ENCODE measurements around the gene PLEKHG4.

Gene PLEKHG4

DNA sequence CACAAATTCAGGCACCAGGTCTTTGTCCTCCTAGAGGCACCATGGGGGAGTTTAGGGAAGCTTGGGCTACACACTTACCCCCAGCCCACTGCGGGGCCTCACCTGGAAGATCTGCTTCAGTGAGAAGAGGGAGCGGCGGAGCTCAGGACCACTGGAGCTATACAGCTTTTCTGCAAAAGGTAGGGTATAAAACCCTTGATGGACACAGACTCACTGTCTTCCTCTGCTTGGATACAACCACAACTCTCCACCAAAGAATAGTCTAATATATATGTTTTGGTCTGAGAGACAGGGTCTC lies 41.1 kb upstream of the PLEKHG4 start:
- peaks cover 41 to 60% of the 10 kb centered on the region in 2 donors for H3K36me3 ChIP-seq (ENCODE audit: control insufficient read depth in 1 of 2, insufficient read depth in 2 of 2, low read length in 2 of 2)

DNA sequence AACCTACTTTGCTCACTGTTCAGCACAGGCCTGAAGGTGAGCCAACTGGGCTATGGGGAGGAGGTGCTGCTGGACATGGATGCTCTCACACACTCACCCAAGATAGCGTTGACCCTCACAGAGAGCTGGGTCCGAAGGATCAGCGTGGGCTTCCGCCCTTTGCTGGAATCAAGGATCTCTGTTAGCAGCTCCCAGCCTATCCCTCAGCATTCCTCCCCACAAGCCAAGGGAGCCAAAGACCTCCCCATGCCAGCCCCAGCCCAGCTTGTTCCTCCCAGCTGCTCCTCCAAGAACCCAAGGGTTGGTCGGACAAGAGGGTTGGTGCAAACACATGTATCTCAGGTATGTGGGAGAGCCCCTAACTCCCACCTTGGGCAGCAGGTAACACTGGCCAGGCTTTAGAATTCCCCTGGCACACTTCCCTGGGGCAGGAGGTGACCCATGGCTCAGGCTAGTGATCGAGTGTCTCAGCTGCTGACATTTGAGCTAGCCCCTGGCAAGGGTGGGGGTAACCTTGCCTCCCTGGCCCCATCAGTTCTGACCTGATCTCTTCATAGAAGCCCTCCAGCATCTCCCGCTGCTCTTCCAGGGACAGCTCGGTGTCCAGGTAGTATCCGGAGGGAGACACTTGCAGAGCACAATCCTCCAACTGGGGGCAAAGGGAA lies 40.4 kb upstream of the PLEKHG4 start:
- no peak overlapping the region for H3K4me3 ChIP-seq (ENCODE audit: low read depth in 1 of 2, low read length in 2 of 2)
- H3K36me3 ChIP-seq (ENCODE audit: control insufficient read depth in 1 of 2, insufficient read depth in 2 of 2, low read length in 2 of 2) = peaks cover 37 to 54% of the 10 kb centered on the region in 2 donors
- H3K4me1 ChIP-seq (ENCODE audit: control insufficient read depth in 1 of 2, insufficient read depth in 2 of 2, low read length in 2 of 2) = peaks cover 0 to 13% of the 10 kb centered on the region in 2 donors
- H3K9me3 ChIP-seq (ENCODE audit: control insufficient read depth in 1 of 2, low read length in 2 of 2) = no peaks in the 10 kb centered on the region
- H3K27me3 ChIP-seq (ENCODE audit: low read depth, low read length) = no peaks in the 10 kb centered on the region
- no peak overlapping the region for H3K27ac ChIP-seq (ENCODE audit: low read length)

More for the DNA sequence above, 41.1 kb upstream of the PLEKHG4 start:
- H3K4me3 ChIP-seq (ENCODE audit: low read depth in 1 of 2, low read length in 2 of 2) = no peak overlapping the region
- H3K4me1 ChIP-seq (ENCODE audit: control insufficient read depth in 1 of 2, insufficient read depth in 2 of 2, low read length in 2 of 2) = peaks cover 0 to 11% of the 10 kb centered on the region in 2 donors
- H3K27ac ChIP-seq (ENCODE audit: low read length) = no peak overlapping the region
- no peaks in the 10 kb centered on the region for H3K27me3 ChIP-seq (ENCODE audit: low read depth, low read length)
- H3K9me3 ChIP-seq (ENCODE audit: control insufficient read depth in 1 of 2, low read length in 2 of 2) = no peaks in the 10 kb centered on the region

DNA sequence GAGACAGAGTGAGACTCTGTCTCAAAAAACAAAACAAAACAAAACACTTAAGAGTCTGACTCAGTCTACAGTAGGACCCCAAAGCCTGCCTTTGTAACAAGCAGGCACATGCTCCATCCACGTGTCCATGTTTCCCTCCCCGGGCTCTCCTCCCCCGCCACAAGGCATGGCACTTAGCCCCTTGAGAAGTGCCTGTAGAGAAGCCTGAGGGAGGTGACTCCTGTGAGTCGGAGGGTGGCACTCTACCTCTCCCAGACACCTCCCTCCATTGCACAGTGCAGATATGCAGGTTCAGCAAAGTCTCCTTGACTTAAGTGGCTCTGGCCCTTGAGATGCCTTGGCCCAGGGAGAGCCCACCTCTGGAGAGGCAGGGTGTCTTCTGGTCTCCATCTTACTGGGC lies 38.8 kb upstream of the PLEKHG4 start:
- Histone ChIP-seq H3K4me1 (ENCODE audit: control insufficient read depth in 1 of 2, insufficient read depth in 2 of 2, low read length in 2 of 2) (peaks cover 9 to 24% of the 10 kb centered on the region in 2 donors), H3K36me3 (ENCODE audit: control insufficient read depth in 1 of 2, insufficient read depth in 2 of 2, low read length in 2 of 2) (peaks cover 35 to 46% of the 10 kb centered on the region in 2 donors), H3K4me3 (ENCODE audit: low read depth in 1 of 2, low read length in 2 of 2) (no peak overlapping the region), H3K27ac (ENCODE audit: low read length) (peak overlapping the region; percentile 2), H3K27me3 (ENCODE audit: low read depth, low read length) (no peaks in the 10 kb centered on the region), H3K9me3 (ENCODE audit: control insufficient read depth in 1 of 2, low read length in 2 of 2) (no peaks in the 10 kb centered on the region)

DNA sequence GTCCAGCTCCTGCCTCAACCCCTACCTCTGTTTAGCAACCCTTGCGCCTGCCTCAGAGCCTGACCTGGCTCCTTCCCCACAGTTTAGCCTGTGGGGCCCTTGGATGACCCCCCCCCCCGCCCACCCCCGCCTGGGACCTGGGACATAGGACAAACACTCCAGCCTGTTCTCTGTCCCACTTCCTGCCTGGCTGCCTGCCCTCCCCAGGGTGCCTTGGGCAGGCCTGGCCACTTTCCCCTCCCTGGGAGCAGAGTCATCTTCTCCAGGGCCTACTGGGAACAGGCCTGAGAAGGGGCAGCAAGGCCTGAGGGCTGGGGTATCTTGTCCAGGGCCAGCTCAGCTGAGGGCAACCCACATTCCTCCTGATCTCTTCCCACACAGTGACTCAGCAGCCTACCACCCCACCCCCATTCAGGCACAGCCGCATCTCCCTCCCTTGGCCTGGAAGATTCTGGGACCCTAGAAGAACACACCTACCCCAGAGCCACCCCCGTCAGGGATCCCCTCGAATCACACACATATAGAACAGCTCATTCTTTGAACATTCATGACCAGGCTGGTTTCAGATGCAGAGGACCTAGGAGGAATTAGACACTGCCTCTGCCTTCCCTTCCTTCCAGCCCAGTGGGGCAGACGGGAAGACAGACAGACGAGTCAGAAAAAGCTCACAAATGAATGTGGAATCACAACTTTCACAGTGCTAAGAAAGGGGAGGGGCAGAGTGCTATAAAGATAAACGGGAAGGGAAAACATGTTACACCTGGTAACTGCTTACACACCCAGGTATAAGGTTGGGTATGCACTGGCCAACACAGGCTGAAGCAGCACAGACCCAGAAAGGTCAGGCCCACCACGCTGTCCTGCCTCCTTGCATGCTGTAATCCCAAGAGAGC lies 38.1 kb upstream of the PLEKHG4 start:
- Histone ChIP-seq H3K27me3 (ENCODE audit: low read depth, low read length) (no peaks in the 10 kb centered on the region), H3K4me1 (ENCODE audit: control insufficient read depth in 1 of 2, insufficient read depth in 2 of 2, low read length in 2 of 2) (peaks cover 9 to 30% of the 10 kb centered on the region in 2 donors), H3K9me3 (ENCODE audit: control insufficient read depth in 1 of 2, low read length in 2 of 2) (no peaks in the 10 kb centered on the region), H3K4me3 (ENCODE audit: low read depth in 1 of 2, low read length in 2 of 2) (no peak overlapping the region), H3K36me3 (ENCODE audit: control insufficient read depth in 1 of 2, insufficient read depth in 2 of 2, low read length in 2 of 2) (peaks cover 28 to 39% of the 10 kb centered on the region in 2 donors), H3K27ac (ENCODE audit: low read length) (peak overlapping the region; percentile 40)

DNA sequence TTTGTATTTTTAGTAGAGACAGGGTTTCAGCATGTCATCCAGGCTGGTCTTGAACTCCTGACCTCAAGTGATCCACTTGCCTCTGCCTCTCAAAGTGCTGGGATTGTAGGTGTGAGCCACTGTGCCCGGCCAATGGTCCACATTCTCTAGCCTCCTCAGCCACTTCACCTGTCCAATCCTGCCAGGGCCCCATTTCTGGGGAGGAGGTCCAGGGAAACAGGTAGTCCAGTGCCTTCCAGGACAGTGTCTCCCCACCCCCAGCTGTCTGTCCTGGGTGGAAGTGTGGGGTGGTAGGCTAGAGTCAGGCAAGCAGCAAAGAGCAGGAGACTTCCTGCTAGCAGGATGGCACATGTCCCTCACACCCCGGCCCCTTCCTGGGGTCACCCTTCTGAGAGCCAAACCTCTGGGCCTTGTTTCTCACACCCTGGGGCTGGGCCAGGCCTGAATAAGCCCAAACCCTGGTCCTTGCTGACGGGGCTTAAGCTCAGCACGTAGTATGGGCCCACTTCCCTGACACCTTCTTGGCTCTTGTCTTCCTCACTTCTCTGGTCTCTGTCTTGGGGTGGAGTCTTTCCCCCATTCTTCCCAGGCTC lies 37.1 kb upstream of the PLEKHG4 start:
- H3K36me3 ChIP-seq (ENCODE audit: control insufficient read depth in 1 of 2, insufficient read depth in 2 of 2, low read length in 2 of 2) = peaks cover 25 to 30% of the 10 kb centered on the region in 2 donors
- H3K27ac ChIP-seq (ENCODE audit: low read length) = peak overlapping the region; percentile 23
- peaks cover 9 to 30% of the 10 kb centered on the region in 2 donors for H3K4me1 ChIP-seq (ENCODE audit: control insufficient read depth in 1 of 2, insufficient read depth in 2 of 2, low read length in 2 of 2)
- H3K4me3 ChIP-seq (ENCODE audit: low read depth in 1 of 2, low read length in 2 of 2) = no peak overlapping the region
- no peaks in the 10 kb centered on the region for H3K27me3 ChIP-seq (ENCODE audit: low read depth, low read length)
- H3K9me3 ChIP-seq (ENCODE audit: control insufficient read depth in 1 of 2, low read length in 2 of 2) = no peaks in the 10 kb centered on the region

DNA sequence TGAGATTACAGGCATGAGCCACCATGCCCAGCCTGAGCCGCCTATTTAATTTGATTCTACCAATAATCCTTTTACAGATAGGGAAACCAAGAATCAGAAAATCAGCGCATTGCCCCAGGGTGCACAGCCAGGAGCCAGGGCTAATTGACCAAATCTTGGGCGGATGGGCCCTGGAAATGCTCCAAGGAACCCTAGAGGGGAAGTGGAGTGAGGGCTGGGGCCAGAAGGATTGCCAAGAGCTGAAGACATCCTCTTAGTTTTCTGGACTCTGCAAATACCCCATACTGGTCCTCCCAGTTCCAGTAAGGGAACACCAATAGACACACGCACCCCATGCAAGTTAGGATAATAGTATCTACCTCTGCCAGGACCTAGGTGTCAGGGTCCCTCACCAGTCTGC lies 35.9 kb upstream of the PLEKHG4 start:
- Histone ChIP-seq H3K27me3 (ENCODE audit: low read depth, low read length) (no peaks in the 10 kb centered on the region), H3K4me1 (ENCODE audit: control insufficient read depth in 1 of 2, insufficient read depth in 2 of 2, low read length in 2 of 2) (peaks cover 15 to 40% of the 10 kb centered on the region in 2 donors), H3K4me3 (ENCODE audit: low read depth in 1 of 2, low read length in 2 of 2) (no peak overlapping the region), H3K36me3 (ENCODE audit: control insufficient read depth in 1 of 2, insufficient read depth in 2 of 2, low read length in 2 of 2) (peaks cover 14 to 19% of the 10 kb centered on the region in 2 donors), H3K9me3 (ENCODE audit: control insufficient read depth in 1 of 2, low read length in 2 of 2) (no peaks in the 10 kb centered on the region), H3K27ac (ENCODE audit: low read length) (peak overlapping the region; percentile 88)

DNA sequence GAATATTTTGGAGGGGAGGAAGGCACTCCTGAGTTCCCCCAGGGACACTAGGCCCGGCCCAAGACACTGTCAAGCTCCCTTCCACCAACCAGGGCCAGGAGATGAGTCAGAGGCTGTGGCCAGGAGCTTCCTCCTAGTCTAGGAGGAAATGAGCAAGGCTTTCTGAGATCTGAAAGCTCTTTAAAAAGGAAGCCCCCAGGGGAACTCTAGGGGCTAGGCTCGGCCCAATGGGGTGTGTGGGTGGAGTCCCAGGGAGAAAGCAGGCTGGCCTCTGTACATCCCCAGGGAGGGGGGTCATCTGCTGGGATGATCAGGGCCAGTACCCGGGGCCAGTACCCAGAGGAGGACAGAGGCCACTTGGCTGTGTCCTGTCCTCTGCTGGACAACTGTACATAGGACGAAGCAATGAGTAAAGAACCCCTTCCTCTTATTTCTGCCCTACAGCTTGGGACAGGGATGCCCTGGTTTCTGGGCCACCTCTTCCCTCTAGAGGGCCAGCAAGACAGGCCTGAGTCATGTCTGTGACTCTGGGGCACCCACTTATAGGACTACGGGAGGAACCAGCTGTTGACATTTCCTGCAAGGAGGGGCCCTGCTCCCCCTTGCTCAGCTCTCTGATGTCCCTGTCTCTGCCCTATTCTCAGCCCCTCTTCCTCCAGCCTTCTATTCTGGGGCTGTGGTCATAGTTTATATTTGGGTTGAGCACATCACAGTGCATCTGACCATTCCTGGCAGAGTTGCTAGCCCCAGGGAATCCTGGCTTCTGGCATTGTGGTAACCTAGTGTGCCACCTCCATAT lies 34.7 kb upstream of the PLEKHG4 start:
- Histone ChIP-seq H3K4me1 (ENCODE audit: control insufficient read depth in 1 of 2, insufficient read depth in 2 of 2, low read length in 2 of 2) (peaks cover 15 to 49% of the 10 kb centered on the region in 2 donors), H3K27me3 (ENCODE audit: low read depth, low read length) (peaks cover 7% of the 10 kb centered on the region), H3K4me3 (ENCODE audit: low read depth in 1 of 2, low read length in 2 of 2) (peak overlapping the region in 1 of 2 donors; percentile 19), H3K36me3 (ENCODE audit: control insufficient read depth in 1 of 2, insufficient read depth in 2 of 2, low read length in 2 of 2) (peaks cover 3 to 9% of the 10 kb centered on the region in 2 donors), H3K27ac (ENCODE audit: low read length) (peak overlapping the region; percentile 88), H3K9me3 (ENCODE audit: control insufficient read depth in 1 of 2, low read length in 2 of 2) (no peaks in the 10 kb centered on the region)

DNA sequence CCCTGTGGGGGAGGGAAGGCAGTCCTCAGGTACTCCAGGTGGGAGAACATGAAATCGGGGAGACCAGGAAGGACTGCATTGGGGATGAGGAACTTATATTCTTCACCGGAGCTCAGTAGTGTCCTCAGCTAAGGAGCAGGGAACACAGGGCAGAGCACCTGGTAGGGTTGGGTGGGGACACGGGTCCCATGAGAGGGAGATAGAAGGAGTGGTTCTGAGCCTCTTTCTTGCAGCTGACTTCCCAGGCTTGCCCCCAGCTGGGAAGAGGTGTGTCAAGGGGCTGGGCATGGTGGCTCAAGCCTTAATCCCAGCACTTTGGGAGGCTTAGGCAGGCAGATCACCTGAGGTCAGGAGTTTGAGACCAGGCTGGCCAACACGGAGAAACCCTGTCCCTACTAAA lies 34.1 kb upstream of the PLEKHG4 start:
- H3K4me3 ChIP-seq (ENCODE audit: low read depth in 1 of 2, low read length in 2 of 2) = peak overlapping the region; percentile 19 to 91
- peaks cover 15 to 49% of the 10 kb centered on the region in 2 donors for H3K4me1 ChIP-seq (ENCODE audit: control insufficient read depth in 1 of 2, insufficient read depth in 2 of 2, low read length in 2 of 2)
- peak overlapping the region; percentile 88 for H3K27ac ChIP-seq (ENCODE audit: low read length)

DNA sequence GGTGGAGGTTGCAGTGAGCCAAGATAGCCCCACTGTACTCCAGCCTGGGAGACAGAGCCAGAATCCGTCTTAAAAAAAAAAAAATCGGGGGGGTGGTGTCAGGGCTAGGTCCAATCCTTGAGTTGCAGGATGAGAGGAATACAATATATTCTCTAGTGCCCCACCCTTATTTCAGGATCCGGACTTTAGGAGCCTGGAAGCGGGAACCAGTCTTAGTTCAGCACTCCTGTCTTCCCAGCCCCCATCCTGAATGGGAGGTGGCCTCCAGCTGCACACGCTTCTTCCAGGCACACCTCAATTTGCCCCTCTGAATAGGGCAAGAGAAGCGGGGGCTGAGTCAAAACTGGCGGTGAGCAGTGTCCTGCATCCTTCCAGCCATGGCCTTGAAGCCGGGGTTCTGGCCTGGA lies 33.7 kb upstream of the PLEKHG4 start:
- H3K27ac ChIP-seq (ENCODE audit: low read length) = peak overlapping the region; percentile 60
- H3K27me3 ChIP-seq (ENCODE audit: low read depth, low read length) = peaks cover 9% of the 10 kb centered on the region
- peaks cover 15 to 45% of the 10 kb centered on the region in 2 donors for H3K4me1 ChIP-seq (ENCODE audit: control insufficient read depth in 1 of 2, insufficient read depth in 2 of 2, low read length in 2 of 2)
- peak overlapping the region; percentile 77 to 91 for H3K4me3 ChIP-seq (ENCODE audit: low read depth in 1 of 2, low read length in 2 of 2)
- peaks cover 0 to 9% of the 10 kb centered on the region in 2 donors for H3K36me3 ChIP-seq (ENCODE audit: control insufficient read depth in 1 of 2, insufficient read depth in 2 of 2, low read length in 2 of 2)
- H3K9me3 ChIP-seq (ENCODE audit: control insufficient read depth in 1 of 2, low read length in 2 of 2) = no peaks in the 10 kb centered on the region

More for the DNA sequence above, 34.1 kb upstream of the PLEKHG4 start:
- H3K9me3 ChIP-seq (ENCODE audit: control insufficient read depth in 1 of 2, low read length in 2 of 2) = no peaks in the 10 kb centered on the region
- H3K36me3 ChIP-seq (ENCODE audit: control insufficient read depth in 1 of 2, insufficient read depth in 2 of 2, low read length in 2 of 2) = peaks cover 0 to 9% of the 10 kb centered on the region in 2 donors
- H3K27me3 ChIP-seq (ENCODE audit: low read depth, low read length) = peaks cover 9% of the 10 kb centered on the region

DNA sequence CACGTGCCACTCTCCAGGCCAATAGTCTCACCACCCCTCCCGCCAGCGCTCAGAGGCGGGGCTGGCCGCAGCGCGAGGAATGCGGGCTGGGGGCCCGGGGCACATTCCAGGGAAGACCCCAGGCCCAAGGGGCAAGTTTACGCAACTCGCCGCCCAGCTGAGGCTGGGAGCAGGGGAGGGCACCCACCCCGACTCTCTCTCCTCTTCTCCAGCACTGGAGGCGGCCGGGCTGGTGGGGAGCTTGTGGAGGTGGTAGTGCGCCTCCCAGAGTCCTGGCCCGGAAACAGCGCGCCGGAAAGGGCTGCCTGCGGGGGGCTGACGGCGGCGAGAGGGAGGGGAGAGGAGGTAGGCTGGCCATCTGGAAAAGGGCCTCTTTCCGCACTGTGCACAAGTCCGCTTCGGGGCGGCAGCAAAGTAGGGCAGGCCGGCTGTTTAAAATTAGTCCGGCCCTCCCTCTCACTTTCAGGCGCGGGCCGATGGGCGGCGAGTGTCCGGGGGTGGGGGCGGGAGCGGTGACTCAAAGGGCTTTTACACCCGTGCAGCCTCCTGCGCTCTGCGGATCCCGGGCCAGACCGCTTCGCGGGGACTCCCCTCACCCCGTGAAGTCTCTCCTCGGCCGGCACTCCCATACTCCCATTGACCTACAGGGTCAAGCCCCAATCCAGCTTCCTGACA lies 33.1 kb upstream of the PLEKHG4 start:
- H3K27me3 ChIP-seq (ENCODE audit: low read depth, low read length) = peaks cover 9% of the 10 kb centered on the region
- H3K4me1 ChIP-seq (ENCODE audit: control insufficient read depth in 1 of 2, insufficient read depth in 2 of 2, low read length in 2 of 2) = peaks cover 15 to 43% of the 10 kb centered on the region in 2 donors
- peaks cover 0 to 9% of the 10 kb centered on the region in 2 donors for H3K36me3 ChIP-seq (ENCODE audit: control insufficient read depth in 1 of 2, insufficient read depth in 2 of 2, low read length in 2 of 2)

More for the DNA sequence above, 33.1 kb upstream of the PLEKHG4 start:
- Histone ChIP-seq H3K4me3 (ENCODE audit: low read depth in 1 of 2, low read length in 2 of 2) (peak overlapping the region; percentile 77 to 91), H3K9me3 (ENCODE audit: control insufficient read depth in 1 of 2, low read length in 2 of 2) (no peaks in the 10 kb centered on the region), H3K27ac (ENCODE audit: low read length) (peak overlapping the region; percentile 60)
